NT2/D1 (cell line): ENCODE data around the gene VAV3.

Experiments used
- SUZ12 ChIP-seq: IDR thresholded peaks from 2 replicates; pipeline ENCODE4 v1.6.1; 2011; ENCODE audit not compliant: insufficient read length, insufficient read depth; ENCODE audit errors: extremely low read depth
- YY1 ChIP-seq: IDR thresholded peaks from 2 replicates; pipeline ENCODE4 v1.6.1; 2011; ENCODE audit not compliant: insufficient read length, insufficient read depth
- ZNF274 ChIP-seq: IDR thresholded peaks from 2 replicates; pipeline ENCODE4 v1.6.1; 2011; ENCODE audit warnings: mild to moderate bottlenecking, low read depth, low read length

DNA sequence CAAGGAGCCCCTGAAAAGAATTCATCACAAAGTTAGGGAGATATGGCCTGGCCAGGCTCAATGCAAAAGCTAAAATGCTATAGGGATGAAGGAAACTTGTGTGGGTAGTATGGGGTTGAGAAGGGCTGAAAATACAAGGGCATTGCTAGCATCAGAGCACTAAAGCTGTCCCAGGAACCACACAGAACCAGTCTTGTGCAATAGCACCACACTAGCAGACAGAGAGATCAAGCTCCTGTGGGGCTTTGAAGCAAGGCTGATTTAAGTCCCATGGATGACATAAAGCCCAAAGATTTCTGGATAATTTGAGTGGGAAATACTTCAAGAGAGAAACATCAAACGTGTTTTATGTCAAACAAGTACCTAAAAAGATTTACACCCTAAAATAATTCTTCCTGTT lies 97.1 kb downstream of the VAV3 start:
- TF ChIP-seq YY1 (no peak), SUZ12 (no peak), ZNF274 (no peak)
